Measurements from ENCODE around the gene FREY1.

- no peak for TF ChIP-seq CTCF (IDR thresholded peaks at IDR 0.05)
- no peak for TF ChIP-seq EZH2 (IDR thresholded peaks at IDR 0.05)
Observed at GRCh38 chr11:45870706-45871105, 36.4 kb downstream of the FREY1 start.
